Stimulated activated CD4-positive, alpha-beta T cell treated with anti-CD3 and anti-CD28 coated beads, Interleukin-2, amount 100 ng/mL, for 4 hours (primary cell): ENCODE measurements around the gene MRPL21.
A peak's percentile ranks its signal among the peaks of the same experiment; 100 is the strongest.

Experiments used
- DNase-seq: peaks from one replicate; pipeline ENCODE4 v3.0.0-alpha.2; 2020; ENCODE audit warnings: low read depth

Gene MRPL21

DNA sequence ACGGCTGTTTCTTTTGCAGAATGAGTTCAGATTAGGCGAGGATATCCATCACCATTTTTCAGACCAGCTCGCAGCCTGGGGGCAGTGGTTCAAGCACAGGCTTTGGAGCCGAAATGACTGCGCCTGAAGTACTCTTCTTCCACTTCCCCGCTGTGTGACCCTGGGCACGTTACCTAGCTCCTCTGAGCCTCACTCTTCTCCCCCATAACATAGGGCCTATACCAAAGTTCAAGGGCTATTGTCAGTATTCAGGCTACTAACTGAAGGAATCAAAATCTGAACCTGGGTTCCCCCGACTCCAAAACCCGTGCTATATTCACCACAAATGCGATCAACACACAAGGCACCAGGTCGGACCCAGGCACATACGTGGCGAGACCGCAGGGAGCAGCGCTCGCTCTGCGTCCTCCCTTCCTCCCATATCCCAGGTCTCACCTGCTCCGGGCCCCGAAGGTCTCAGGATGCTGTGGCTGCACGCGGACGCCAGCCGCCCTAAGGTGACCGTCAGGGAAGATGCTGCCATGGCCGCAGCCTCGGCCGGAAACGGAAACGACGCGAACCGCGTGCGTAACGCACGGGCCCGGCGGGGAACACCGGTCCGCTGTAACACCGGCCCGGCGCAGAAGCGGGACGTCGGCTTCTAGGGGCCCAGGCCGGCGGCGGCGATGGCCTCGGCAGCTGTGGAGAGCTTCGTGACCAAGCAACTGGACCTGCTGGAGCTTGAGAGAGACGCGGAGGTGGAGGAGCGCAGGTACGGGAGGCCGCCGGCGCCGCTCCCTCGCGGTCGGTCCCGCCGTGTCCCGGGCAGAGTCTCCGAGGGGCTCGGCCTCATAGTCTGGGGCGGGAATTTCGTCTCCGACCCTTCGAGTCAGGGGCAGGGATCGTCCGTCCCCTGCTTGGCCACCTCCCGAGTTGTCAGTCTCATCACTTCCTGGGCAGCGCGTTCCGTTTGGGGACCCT, at the start of gene MRPL21, which contains the start of gene IGHMBP2:
MRPL21 (minus strand) TSS at position 545 of the 960 bp plus-strand sequence; CDS start at position 523, 22 bp downstream.
IGHMBP2 (plus strand) TSS at position 604 of the 960 bp plus-strand sequence; CDS start at position 666, 62 bp downstream.
- DNase-seq, result peak; percentile 71

DNA sequence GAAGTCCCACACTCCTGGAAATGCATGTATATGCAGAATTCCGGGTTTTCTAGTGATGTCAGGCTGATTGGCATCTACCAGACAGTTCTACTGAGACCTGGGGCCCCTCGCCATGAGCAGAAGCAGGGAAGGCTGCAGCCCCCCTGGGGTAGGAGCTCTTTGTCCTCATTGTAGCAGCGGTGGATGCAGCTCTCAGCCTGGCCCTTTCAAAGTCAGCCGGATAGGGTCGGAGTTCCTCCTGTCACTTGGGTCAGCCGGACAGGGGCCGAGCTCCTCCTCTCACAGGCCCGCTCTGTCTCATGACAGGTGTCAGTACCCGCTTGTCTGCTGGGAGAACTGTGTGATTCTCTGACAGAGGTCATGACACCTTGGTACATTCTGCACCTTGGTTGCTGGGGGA, 47.1 kb upstream of the MRPL21 start:
- no peak for DNase-seq

DNA sequence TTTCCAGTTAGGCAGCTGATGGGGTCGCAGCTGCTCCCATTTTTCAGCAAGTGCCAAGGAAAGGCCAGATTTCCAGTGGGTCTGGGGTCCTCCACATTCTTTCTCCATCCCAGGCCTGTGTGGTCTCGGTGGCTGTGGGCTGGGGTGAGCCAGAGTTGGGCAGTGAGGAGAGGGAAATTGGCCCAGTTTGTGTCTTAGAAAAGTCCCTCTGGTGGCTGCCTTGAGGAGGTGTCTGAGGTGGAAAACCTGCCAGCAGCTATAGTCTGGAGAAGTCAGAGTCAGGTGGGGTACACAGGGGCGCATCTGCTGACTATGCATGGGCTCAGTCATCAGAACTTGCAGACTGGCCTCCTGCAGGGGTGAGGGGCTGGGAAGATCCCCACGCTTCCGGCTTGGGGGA, 46.6 kb upstream of the MRPL21 start:
- no peak for DNase-seq

DNA sequence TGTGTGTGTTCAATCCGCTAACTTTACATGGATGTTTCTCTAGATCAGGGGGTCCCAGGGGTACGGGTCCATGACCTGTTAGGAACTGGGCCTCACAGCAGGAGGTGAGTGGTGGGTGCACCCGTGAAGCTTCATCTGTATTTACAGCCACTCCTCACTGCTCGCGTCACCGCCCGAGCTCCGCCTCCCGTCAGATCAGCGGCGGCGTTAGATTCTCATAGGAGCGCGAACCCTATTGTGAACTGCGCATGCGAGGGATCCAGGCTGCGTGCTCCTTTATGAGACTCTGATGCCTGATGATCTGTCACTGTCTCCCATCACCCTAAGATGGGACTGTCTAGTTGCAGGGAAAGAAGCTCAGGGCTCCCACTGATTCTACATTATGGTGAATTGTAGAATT, 45.3 kb upstream of the MRPL21 start:
- no peak for DNase-seq

GRCh38 chr11:68948496-68948895, 44.9 kb upstream of the MRPL21 start:
- DNase-seq, result no peak

DNA sequence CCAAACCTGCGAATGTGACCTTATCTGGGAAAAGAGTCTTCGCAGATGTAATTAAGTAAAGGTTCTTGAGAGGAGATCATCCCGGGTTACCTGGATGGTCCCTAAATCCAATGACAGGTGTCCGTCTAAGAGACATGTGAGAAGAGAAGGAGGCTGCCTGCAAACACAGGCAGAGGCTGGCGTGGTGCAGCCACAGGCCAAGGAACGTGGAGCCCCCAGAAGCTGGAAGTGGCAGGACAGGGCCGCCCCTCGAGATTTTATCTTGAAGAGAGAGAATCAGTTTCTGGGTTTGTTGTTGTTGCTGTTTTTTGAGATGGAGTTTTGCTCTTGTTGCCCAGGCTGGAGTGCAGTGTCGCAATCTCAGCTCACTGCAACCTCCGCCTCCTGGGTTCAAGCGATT, 43.5 kb upstream of the MRPL21 start:
- no peak for DNase-seq

- no peak for DNase-seq
These were observed 42.9 kb upstream of the MRPL21 start for GRCh38 chr11:68946416-68947090.

- no peak for DNase-seq
These were observed 39.2 kb upstream of the MRPL21 start for GRCh38 chr11:68942751-68943271.

DNA sequence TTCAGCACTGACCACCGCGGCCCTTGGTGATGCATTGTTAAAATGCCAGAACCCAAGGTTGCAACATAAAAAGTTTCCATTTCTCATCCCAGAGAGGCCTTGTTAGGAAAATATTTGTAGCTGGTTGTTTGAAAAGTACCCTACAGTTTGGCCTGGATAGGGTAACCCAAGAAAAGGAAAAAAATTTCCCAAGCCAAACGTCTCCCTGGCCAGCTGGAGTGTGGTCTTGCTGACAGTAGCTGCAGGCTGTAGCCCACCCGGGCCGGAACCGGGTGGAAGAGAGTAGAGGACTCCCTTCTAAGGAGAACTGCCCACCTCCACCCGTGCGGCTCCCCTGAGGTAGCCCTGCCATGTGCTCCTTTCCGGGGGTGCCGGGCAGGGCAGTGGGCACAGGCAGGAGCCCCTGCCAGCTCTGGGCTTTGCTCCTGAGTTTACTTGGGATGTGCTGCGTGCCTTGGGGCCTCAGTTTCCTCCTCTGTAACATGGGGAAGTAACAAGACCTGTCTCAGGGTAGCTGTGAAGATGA, 38.5 kb upstream of the MRPL21 start:
- no peak for DNase-seq

- DNase-seq, result no peak
These were observed 37.9 kb upstream of the MRPL21 start for GRCh38 chr11:68941324-68942094.

DNA sequence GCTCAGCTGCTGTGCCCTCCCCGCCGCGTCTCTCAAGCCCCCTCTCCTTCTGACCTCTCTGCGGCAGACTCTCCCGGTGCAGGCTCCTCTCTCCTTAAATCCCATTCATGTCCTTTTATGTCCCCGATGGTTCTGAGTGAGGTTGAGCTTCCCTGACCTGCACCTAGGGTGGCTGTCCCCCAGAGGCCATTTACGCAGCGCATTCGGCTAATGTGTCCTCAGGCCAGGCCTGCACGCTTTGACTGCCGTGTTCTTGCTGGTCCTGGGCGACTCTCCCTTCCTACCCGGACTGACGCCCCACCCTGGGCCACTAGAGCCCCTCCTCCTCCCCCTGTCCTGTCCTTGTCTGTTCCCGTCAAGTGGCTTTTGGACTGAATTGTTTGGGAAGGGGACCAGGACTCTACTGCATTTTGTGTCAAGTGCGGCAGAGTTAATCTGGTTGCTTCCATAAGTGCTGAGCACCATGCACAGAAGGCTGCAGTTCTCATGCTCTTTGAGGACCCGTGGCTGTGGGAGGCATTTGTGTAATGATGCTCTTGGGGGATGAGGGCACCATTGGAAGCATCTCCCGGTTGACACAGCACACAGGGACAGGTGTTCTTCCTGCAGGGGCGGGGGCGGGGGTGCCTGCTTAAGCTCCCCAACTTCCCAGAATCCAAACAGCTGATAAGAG, 37.2 kb upstream of the MRPL21 start:
- no peak for DNase-seq

- no peak for DNase-seq
These were observed 36.2 kb upstream of the MRPL21 start for GRCh38 chr11:68939583-68940555.

DNA sequence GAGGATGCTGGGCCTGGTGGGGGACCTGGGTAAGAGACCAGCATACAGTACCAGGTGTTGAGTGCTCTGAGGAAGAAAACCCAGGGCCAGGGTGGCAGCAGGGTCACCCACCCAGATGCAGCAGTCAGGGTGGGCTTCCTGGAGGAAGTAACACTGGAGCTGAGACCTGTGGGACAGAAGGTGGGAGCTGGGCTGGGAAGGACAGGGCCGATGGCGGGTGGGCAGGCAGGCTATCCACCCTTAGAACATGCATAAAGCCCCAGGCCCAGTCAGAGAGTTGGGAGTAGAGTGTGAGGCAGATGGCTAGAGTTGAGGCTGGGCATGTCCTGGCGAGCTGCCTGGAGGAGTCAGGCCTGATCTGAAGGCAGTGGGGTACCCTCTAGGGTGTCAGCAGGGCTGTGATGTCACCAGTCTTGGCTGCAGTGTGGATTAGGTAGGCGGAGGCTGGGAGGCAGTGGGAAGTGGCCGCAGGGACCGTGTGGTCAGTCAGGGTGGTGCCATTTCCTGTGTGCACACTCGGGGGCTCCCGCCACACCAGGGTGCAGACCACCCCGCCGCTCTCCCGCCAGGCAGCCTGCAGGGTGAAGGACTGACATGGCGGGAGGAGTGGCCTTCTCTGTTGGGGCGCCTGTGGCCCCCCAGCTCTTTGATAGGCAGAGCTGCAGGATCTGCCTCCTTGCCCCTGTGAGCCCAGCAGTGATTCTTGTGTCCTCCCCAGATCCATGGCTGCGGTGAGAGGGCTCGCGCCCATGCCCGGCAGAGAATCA, 35.4 kb upstream of the MRPL21 start:
- no peak for DNase-seq

DNA sequence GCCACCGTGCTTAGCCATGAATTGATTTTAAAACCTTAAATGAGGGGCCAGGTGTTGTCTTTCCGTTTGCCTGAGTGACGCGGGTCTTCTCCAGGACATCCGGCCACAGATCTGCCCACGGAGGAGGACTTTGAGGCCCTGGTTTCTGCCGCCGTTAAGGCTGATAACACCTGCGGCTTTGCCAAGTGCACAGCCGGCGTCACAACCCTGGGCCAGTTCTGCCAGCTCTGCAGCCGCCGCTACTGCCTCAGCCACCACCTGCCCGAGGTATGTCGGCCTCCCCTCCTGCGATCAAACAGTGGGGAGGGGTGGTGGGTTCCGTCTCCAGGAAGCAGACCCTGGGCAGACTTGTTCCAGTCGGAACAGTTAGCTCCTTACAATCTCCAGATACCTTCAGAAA, 34.5 kb upstream of the MRPL21 start:
- no peak for DNase-seq

DNA sequence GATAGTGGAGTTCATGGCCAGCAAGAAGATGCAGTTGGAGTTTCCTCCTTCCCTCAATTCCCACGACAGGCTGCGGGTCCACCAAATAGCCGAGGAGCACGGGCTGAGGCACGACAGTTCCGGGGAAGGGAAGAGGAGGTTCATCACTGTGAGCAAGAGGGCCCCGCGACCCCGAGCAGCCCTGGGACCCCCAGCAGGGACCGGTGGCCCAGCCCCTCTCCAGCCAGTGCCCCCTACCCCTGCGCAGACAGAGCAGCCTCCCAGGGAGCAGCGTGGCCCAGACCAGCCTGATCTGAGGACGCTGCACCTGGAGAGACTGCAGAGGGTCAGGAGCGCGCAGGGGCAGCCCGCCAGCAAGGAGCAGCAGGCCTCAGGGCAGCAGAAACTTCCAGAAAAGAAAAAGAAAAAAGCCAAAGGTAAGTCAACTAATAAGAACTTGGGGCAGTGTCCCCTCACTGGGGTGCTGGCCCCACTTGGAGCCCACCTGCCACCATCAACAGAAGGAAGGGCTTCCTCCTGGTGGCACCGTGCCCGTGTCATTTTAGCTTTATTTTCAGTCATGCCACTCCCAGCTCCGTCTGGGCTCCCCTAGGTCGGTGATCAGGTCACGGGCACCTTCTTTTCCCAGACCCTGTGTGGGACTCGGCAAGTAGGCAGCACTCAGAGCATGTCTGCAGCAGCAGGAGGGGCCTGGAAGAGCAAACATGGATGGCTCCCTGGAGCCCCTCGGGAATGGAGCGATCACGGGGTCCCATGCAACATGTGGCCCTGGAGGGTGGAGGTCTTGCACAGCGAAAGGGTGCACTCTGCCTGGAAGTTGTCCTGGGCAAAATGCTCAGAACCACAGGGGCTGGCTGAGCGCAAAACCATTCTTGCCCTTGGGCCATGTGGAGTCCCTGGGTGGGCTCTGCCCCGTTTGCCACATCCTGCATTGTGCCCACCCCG, 33.3 kb upstream of the MRPL21 start:
- no peak for DNase-seq

- DNase-seq, result no peak
These were observed 32.7 kb upstream of the MRPL21 start for GRCh38 chr11:68936358-68936636.

DNA sequence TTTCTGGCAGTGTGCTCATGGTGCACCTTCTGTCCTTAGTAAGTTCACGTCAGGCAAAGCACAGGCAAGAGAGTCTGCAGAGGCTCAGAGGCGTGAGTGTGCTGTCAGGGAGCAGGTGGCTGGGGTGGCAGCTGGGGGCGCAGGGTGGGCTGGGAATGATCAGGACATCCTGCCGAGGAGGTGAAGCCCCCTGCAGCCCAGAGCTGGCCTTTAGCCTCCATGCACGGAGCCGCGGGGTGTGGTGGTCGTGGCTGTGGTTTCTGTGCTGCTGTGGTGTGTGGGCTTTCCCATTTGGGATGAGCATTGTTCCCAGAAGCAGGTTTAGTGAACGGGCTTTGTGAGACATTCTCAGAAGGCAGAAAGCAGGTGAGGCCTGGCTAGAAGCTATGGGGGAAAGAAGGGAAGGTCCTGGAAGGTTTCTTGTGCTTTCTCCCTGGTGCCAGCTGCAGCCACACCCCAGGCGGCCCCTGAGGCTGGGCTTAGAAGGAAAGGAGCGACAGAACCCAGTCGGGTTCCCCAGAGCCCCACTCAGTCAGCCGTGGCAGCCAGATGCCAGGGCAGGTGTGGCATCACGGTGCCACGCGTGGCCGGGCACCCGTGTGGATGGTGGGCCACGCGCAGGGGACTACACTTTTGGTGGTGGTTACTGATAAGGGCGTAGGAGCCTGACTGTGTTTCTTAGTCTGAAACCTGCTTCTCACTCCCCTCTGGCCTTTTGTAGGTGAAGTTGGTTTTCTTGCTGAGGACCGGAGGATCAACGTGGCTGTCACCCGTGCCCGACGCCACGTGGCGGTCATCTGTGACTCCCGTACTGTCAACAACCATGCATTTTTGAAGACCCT, 32.1 kb upstream of the MRPL21 start:
- DNase-seq, result no peak
